ENCODE measurements around the gene SLC38A5. TPM values are rescaled to one million over a fixed set of nuclear protein-coding genes. Genes with fewer than 3 reads are reported as not detected.

The SLC38A5 gene
- total RNA-seq, 1 donor from 2014 or later, result 1.8 TPM

- peak; percentile 59 for DNase-seq (ENCODE audit: low read depth)
Observed at GRCh38 chrX:48492293-48492910, 22.3 kb upstream of the SLC38A5 start.

GRCh38 chrX:48491809-48492208 lies 21.7 kb upstream of the SLC38A5 start:
- no peak for DNase-seq (ENCODE audit: low read depth)

GRCh38 chrX:48490661-48491060 lies 20.6 kb upstream of the SLC38A5 start:
- DNase-seq (ENCODE audit: low read depth), result no peak

GRCh38 chrX:48489892-48490291 lies 19.8 kb upstream of the SLC38A5 start:
- no peak for DNase-seq (ENCODE audit: low read depth)

- DNase-seq (ENCODE audit: low read depth), result no peak
Observed at GRCh38 chrX:48489296-48489695, 19.2 kb upstream of the SLC38A5 start.

GRCh38 chrX:48488034-48488433 lies 18.0 kb upstream of the SLC38A5 start:
- DNase-seq (ENCODE audit: low read depth), result no peak

GRCh38 chrX:48487362-48487798 lies 17.3 kb upstream of the SLC38A5 start:
- peak; percentile 97 for DNase-seq (ENCODE audit: low read depth)

GRCh38 chrX:48482526-48482925 lies 12.5 kb upstream of the SLC38A5 start:
- no peak for DNase-seq (ENCODE audit: low read depth)

GRCh38 chrX:48480583-48480982 lies 10.5 kb upstream of the SLC38A5 start:
- no peak for DNase-seq (ENCODE audit: low read depth)

GRCh38 chrX:48480142-48480541 lies 10.1 kb upstream of the SLC38A5 start:
- DNase-seq (ENCODE audit: low read depth), result no peak

- DNase-seq (ENCODE audit: low read depth), result no peak
Observed at GRCh38 chrX:48478806-48479205, 8.7 kb upstream of the SLC38A5 start.

GRCh38 chrX:48477960-48478755 lies 8.1 kb upstream of the SLC38A5 start:
- DNase-seq (ENCODE audit: low read depth), result no peak

- no peak for DNase-seq (ENCODE audit: low read depth)
Observed at GRCh38 chrX:48476919-48477318, 6.9 kb upstream of the SLC38A5 start.

- peak; percentile 91 for DNase-seq (ENCODE audit: low read depth)
Observed at GRCh38 chrX:48475774-48476577, 5.9 kb upstream of the SLC38A5 start, which contains the start of gene FTSJ1. TSS of gene FTSJ1 (plus strand) at chrX:48476199. CDS start at chrX:48478048, 1,849 bp downstream.

GRCh38 chrX:48475296-48475695 lies 5.2 kb upstream of the SLC38A5 start:
- no peak for DNase-seq (ENCODE audit: low read depth)

GRCh38 chrX:48474581-48474980 lies 4.5 kb upstream of the SLC38A5 start:
- no peak for DNase-seq (ENCODE audit: low read depth)

- DNase-seq (ENCODE audit: low read depth), result no peak
Observed at GRCh38 chrX:48474127-48474526, 4.1 kb upstream of the SLC38A5 start.

GRCh38 chrX:48473704-48473990 lies 3.6 kb upstream of the SLC38A5 start:
- no peak for DNase-seq (ENCODE audit: low read depth)

GRCh38 chrX:48472851-48473703 lies 3.0 kb upstream of the SLC38A5 start:
- peak; percentile 47 for DNase-seq (ENCODE audit: low read depth)

- no peak for DNase-seq (ENCODE audit: low read depth)
Observed at GRCh38 chrX:48472225-48472624, 2.2 kb upstream of the SLC38A5 start.

GRCh38 chrX:48471504-48471903 lies 1.4 kb upstream of the SLC38A5 start:
- no peak for DNase-seq (ENCODE audit: low read depth)

Data from myocyte (in vitro differentiated cells).